HCT116 (cell line): ENCODE results near the gene FBXW4. TPM values are rescaled to one million over a fixed set of nuclear protein-coding genes. Genes with fewer than 3 reads are reported as not detected.

Experiments
- ATAC-seq: fragments of 200-7000 bp; cut with Tn5 transposase; 2 replicates; pipeline ENCODE4 v1.9.1; 2020; ENCODE audit warnings: mild to moderate bottlenecking, moderate library complexity
- BruUV-seq: library from RNA; stranded (reverse); fragments of 400-500 nt; replicated peaks from 2 replicates; lab custom pipeline; 2021; lab: Mats Ljungman, UMichigan
- CTCF ChIA-PET: fragments of 300-600 bp; sonication (Branson Sonifier 250); formaldehyde crosslinking; loops from one replicate; lab custom pipeline; 2021; ENCODE audit warnings: antibody characterized with exemption; lab: Charles Lee
- POLR2A ChIA-PET: fragments of 300-600, 350-600 bp; sonication (Branson Sonifier 250); formaldehyde crosslinking; loops from one replicate; lab custom pipeline; 2021; ENCODE audit warnings: antibody characterized with exemption; lab: Charles Lee
- RAD21 ChIA-PET, 2 experiments: fragments of 300-600 bp; sonication (Branson Sonifier 250); formaldehyde crosslinking; loops; one replicate each; lab custom pipeline; 2023; ENCODE audit warnings: low total read pairs in 2 of 2; ENCODE audit not compliant: uncharacterized antibody in 2 of 2, unreplicated experiment in 2 of 2, low non-redundant PET in 1 of 2; lab: Charles Lee
- DNase-seq: peaks from one replicate; pipeline ENCODE4 v3.0.0-alpha.2; 2010; ENCODE audit warnings: low read depth, low spot score
- H2AFZ ChIP-seq: fragments of 200-600 bp; shearing (Covaris generic), sonication (generic); 2 replicates; pipeline ENCODE4 v1.6.1; 2017; ENCODE audit warnings: low read depth, mixed run types, mixed read lengths, antibody characterized with exemption, low read length; ENCODE audit not compliant: poor library complexity, severe bottlenecking
- H3K27ac ChIP-seq: 2 replicates; pipeline ENCODE4 v1.5.1; 2012; ENCODE audit warnings: low read depth, low read length
- H3K27me3 ChIP-seq: fragments of 200-600 bp; sonication (generic); 2 replicates; pipeline ENCODE4 v1.6.1; 2016; ENCODE audit warnings: mixed run types, low read length, mixed read lengths; ENCODE audit not compliant: insufficient read depth
- H3K36me3 ChIP-seq, 2 experiments: fragments of 200-500 bp in 1 of 2; fragments of 200-600 bp in 1 of 2; sonication (Bioruptor generic) in 1 of 2; sonication (generic) in 1 of 2; 2 replicates each; pipeline versions ENCODE4 v1.5.1 to v1.6.1; 2014 to 2016; ENCODE audit warnings: low read length in 2 of 2, inconsistent platforms in 1 of 2, mixed read lengths in 1 of 2, mixed run types in 1 of 2; ENCODE audit not compliant: insufficient read depth in 2 of 2, control insufficient read depth in 1 of 2
- H3K4me1 ChIP-seq, 2 experiments: fragments of 200-600 bp in 1 of 2; sonication (generic) in 1 of 2; 2 replicates each; pipeline versions ENCODE4 v1.5.1 to v1.6.1; 2012 to 2017; ENCODE audit warnings: low read length in 2 of 2, inconsistent platforms in 1 of 2, mild to moderate bottlenecking in 1 of 2, mixed read lengths in 1 of 2, mixed run types in 1 of 2, moderate library complexity in 1 of 2; ENCODE audit not compliant: insufficient read depth in 2 of 2, control insufficient read depth in 1 of 2
- H3K4me2 ChIP-seq: fragments of 200-600 bp; sonication (generic); 2 replicates; pipeline ENCODE4 v1.6.1; 2017; ENCODE audit warnings: mixed run types, low read length, mixed read lengths
- H3K4me3 ChIP-seq, 2 experiments: fragments of 200-600 bp in 1 of 2; sonication (generic) in 1 of 2; replicated peaks in 1 of 2; 2 replicates each; pipeline ENCODE4 v1.5.1; 2011 to 2016; ENCODE audit warnings: low read length in 2 of 2, control low read depth in 1 of 2, low read depth in 1 of 2, mild to moderate bottlenecking in 1 of 2, mixed read lengths in 1 of 2, mixed run types in 1 of 2
- H3K79me2 ChIP-seq: fragments of 200-600 bp; sonication (generic); 2 replicates; pipeline ENCODE4 v1.6.1; 2017; ENCODE audit warnings: mild to moderate bottlenecking, mixed run types, low read length, moderate library complexity, mixed read lengths; ENCODE audit not compliant: insufficient read depth
- H3K9ac ChIP-seq: fragments of 200-600 bp; sonication (generic); 2 replicates; pipeline ENCODE4 v1.6.1; 2016; ENCODE audit warnings: low read length, mixed read lengths
- H3K9me2 ChIP-seq: fragments of 200-600 bp; sonication (generic), shearing (Covaris generic); 2 replicates; pipeline ENCODE4 v1.6.1; 2017; ENCODE audit warnings: mixed run types, mild to moderate bottlenecking, moderate library complexity; ENCODE audit not compliant: insufficient read depth
- H3K9me3 ChIP-seq, 2 experiments: fragments of 200-500 bp in 1 of 2; fragments of 200-600 bp in 1 of 2; sonication (Bioruptor generic) in 1 of 2; sonication (generic) in 1 of 2; 2 replicates each; pipeline ENCODE4 v1.6.1; 2014 to 2017; ENCODE audit warnings: low read length in 2 of 2, mixed read lengths in 2 of 2, inconsistent platforms in 1 of 2, low read depth in 1 of 2, mild to moderate bottlenecking in 1 of 2, mixed run types in 1 of 2, moderate library complexity in 1 of 2; ENCODE audit not compliant: control insufficient read depth in 1 of 2, insufficient read depth in 1 of 2
- H4K20me1 ChIP-seq: fragments of 200-600 bp; sonication (generic), shearing (Covaris generic); 2 replicates; pipeline ENCODE4 v1.6.1; 2017; ENCODE audit warnings: mixed run types, mild to moderate bottlenecking, moderate library complexity; ENCODE audit not compliant: insufficient read depth
- ATF3 ChIP-seq: IDR thresholded peaks from 2 replicates; pipeline ENCODE4 v1.6.1; 2012
- CBX3 ChIP-seq: IDR thresholded peaks from 2 replicates; pipeline ENCODE4 v1.6.1; 2012; ENCODE audit warnings: low read depth
- CEBPB ChIP-seq: IDR thresholded peaks from 2 replicates; pipeline ENCODE4 v1.6.1; 2012; ENCODE audit warnings: low read depth
- EGR1 ChIP-seq: IDR thresholded peaks from 2 replicates; pipeline ENCODE4 v1.6.1; 2012; ENCODE audit warnings: low read depth
- EZH2 ChIP-seq: fragments of 200-600 bp; sonication (generic); IDR thresholded peaks from 2 replicates; pipeline ENCODE4 v1.6.1; 2017; ENCODE audit warnings: antibody characterized with exemption, mixed run types
- FOSL1 ChIP-seq: IDR thresholded peaks from 2 replicates; pipeline ENCODE4 v1.6.1; 2012; ENCODE audit warnings: low read depth
- POLR2AphosphoS5 ChIP-seq: IDR thresholded peaks from 2 replicates; pipeline ENCODE4 v1.6.1; 2011; ENCODE audit warnings: mild to moderate bottlenecking, low read depth, low read length, moderate library complexity
- RAD21 ChIP-seq: IDR thresholded peaks from 2 replicates; pipeline ENCODE4 v1.6.1; 2012; ENCODE audit warnings: low read depth, mild to moderate bottlenecking
- REST ChIP-seq: IDR thresholded peaks from 2 replicates; pipeline ENCODE4 v1.6.1; 2012; ENCODE audit warnings: low read depth
- SP1 ChIP-seq: IDR thresholded peaks from 2 replicates; pipeline ENCODE4 v1.6.1; 2012; ENCODE audit warnings: low read depth
- SRF ChIP-seq: IDR thresholded peaks from 2 replicates; pipeline ENCODE4 v1.6.1; 2012; ENCODE audit warnings: low read depth
- intact Hi-C: fragments of 100-400 bp; cut with micrococcal nuclease; formaldehyde crosslinking; loops from 2 replicates; pipeline ENCODE4 v1.10.0; 2022
- total RNA-seq: library from RNA; stranded (reverse); gene quantifications from one replicate; pipeline ENCODE4 v1.2.1, GENCODE V29; 2021; ENCODE audit not compliant: unreplicated experiment
- TF ChIP-seq, protein P1 (sequence below): IDR thresholded peaks from 2 replicates; pipeline ENCODE4 v1.6.1; 2012
- TF ChIP-seq, protein P2 (sequence below): IDR thresholded peaks from 2 replicates; pipeline ENCODE4 v1.6.1; 2011; ENCODE audit warnings: mild to moderate bottlenecking, low read length, moderate library complexity; ENCODE audit not compliant: insufficient replicate concordance; ENCODE audit errors: extremely low read depth

Gene FBXW4
- total RNA-seq, 1 experiment from 2014 or later = 35.3 TPM

- Histone ChIP-seq H3K9me3 (no peaks in the 10 kb centered on the region), H3K27ac (no peak overlapping the region), H3K4me2 (no peak overlapping the region), H4K20me1 (no peaks in the 10 kb centered on the region), H2AFZ (no peak overlapping the region), H3K4me1 (no peaks in the 10 kb centered on the region)
- CTCF ChIA-PET = no interaction called here
- intact Hi-C loops = no loop called here
- ATAC-seq (no peak), DNase-seq (no peak)
- POLR2A ChIA-PET = no interaction called here
- BruUV-seq = no TSS peak
- RAD21 ChIA-PET = no interaction called here
- TF ChIP-seq POLR2AphosphoS5 = no peak
- TF ChIP-seq RAD21 = no peak
- TF ChIP-seq SRF = no peak
- TF ChIP-seq CEBPB = no peak
- TF ChIP-seq EGR1 = no peak
- TF ChIP-seq, protein P1, sequence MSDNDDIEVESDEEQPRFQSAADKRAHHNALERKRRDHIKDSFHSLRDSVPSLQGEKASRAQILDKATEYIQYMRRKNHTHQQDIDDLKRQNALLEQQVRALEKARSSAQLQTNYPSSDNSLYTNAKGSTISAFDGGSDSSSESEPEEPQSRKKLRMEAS = no peak
- TF ChIP-seq FOSL1 = no peak
- TF ChIP-seq ATF3 = no peak
- TF ChIP-seq EZH2 = no peak
- no peak for TF ChIP-seq CBX3
- no peak for TF ChIP-seq REST
- TF ChIP-seq, protein P2, sequence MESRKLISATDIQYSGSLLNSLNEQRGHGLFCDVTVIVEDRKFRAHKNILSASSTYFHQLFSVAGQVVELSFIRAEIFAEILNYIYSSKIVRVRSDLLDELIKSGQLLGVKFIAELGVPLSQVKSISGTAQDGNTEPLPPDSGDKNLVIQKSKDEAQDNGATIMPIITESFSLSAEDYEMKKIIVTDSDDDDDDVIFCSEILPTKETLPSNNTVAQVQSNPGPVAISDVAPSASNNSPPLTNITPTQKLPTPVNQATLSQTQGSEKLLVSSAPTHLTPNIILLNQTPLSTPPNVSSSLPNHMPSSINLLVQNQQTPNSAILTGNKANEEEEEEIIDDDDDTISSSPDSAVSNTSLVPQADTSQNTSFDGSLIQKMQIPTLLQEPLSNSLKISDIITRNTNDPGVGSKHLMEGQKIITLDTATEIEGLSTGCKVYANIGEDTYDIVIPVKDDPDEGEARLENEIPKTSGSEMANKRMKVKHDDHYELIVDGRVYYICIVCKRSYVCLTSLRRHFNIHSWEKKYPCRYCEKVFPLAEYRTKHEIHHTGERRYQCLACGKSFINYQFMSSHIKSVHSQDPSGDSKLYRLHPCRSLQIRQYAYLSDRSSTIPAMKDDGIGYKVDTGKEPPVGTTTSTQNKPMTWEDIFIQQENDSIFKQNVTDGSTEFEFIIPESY = no peak
- no peak for TF ChIP-seq SP1
- TF ChIP-seq, all 23 proteins: peak for 0
- no peak overlapping the region for H3K4me3 ChIP-seq
- no peaks in the 10 kb centered on the region for H3K9me2 ChIP-seq
- no peaks in the 10 kb centered on the region for H3K36me3 ChIP-seq
- H3K27me3 ChIP-seq = no peaks in the 10 kb centered on the region
- no peak overlapping the region for H3K9ac ChIP-seq
- no peaks in the 10 kb centered on the region for H3K79me2 ChIP-seq
Observed at GRCh38 chr10:101643546-101643945, 51.4 kb downstream of the FBXW4 start.
